SKM-1 (cell line): ENCODE results near the gene JCHAIN.
A peak's percentile ranks its signal among the peaks of the same experiment; 100 is the strongest.
"Not testable (repeated sequence)": the region's sequence is repeated elsewhere in the genome, so short reads cannot be mapped to it uniquely, and the experiment has no call there.

ENCODE experiments used
- DNase-seq: peaks from one replicate; lab custom pipeline; 2025; ENCODE audit not compliant: unreplicated experiment; lab: John Stamatoyannopoulos, UW

JCHAIN gene

DNA sequence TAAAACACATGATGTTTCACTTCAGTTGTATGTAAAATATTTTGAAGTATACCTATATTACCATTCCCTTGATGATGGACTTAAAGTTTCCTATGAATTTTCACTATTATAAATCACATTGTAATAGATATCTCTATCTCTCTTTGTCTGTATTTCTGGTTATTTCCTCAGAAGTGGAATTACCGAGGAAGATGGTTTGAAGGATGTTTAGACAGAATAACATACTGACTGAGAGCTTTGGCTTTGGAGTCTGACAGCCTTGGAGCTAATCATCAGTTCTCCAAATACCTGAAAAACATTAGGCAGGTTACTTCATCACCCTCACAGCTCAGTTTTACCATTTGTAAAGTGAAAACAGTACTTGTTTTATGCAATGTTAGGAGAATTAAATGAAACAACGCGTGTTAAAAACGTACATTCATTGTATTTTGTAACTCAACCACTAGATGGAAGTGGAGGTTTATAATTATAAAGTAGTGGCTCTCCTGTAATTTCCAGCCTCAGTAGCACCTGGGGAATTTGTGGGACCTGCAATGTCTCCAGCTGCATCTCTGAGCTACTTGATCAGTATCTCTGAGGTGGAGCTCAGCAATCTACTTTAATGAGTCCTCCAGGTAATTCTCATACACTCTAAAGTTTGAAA is 14.3 kb downstream of the JCHAIN start:
- DNase-seq: peak; percentile 46

DNA sequence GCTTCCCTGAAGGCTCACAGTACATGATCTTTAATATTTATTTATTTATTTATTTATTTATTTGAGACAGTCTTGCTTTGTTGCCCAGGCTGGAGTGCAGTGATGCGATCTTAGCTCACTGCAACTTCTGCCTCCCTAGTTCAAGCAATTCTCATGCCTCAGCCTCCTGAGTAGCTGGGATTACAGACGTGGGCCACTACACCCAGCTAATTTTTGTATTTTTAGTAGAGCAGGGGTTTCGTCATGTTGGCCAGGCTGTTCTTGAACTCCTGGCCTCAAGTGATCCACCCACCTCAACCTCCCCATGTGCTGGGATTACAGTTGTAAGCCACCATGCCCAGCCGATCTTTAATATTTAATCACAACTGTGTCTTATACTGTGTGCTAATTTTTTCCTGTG is 15.6 kb downstream of the JCHAIN start:
- DNase-seq: not testable (repeated sequence)

DNA sequence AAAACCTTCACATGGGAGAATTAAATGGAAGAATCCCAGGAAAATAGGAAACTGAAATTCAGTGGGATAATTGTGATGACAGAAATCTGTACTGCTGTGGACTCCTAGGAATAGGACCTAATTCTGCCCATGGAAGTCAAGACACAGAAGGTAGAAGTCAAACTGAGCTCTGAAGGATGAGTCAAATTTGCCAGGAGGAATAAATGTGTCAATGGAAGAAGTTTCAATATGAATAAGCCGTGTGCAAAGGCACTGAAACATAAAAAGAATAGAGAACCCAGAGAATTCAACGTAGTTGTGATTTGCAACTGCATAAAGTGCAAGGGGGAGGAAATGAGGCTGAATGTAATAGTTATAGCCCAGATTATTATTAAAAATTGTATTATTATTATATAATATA is 26.1 kb downstream of the JCHAIN start:
- no peak for DNase-seq

DNA sequence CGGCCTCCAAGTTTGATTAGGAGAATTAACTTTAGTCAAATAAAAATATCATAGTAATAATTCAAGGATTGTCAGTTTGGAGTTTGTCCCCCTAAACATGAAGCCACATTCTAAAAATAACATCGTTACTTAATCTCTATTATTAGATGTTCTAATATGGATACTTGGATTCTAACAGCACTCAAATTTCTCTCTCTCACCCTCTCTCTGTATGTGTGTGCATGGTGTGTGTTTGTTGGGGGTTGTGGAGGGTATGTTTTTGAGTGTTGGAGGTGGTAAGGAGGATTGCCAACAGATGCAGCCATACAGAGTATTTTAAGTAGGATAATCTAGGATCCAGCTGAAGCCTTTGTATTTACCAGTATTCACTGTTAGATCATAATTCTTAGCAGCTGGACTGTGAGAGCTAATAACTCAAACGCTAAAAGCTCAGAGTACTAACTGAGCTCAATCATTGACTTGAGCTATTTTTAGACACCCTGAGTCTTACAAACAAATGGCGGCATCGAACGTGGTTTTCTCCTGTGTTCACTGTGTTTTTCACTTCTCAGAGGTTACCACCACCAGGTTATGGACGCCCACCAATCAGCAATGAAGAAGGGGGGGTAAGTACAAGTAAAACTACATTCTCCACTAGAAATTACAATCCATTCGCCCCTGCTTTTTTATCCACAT is 28.9 kb downstream of the JCHAIN start:
- DNase-seq: no peak

DNA sequence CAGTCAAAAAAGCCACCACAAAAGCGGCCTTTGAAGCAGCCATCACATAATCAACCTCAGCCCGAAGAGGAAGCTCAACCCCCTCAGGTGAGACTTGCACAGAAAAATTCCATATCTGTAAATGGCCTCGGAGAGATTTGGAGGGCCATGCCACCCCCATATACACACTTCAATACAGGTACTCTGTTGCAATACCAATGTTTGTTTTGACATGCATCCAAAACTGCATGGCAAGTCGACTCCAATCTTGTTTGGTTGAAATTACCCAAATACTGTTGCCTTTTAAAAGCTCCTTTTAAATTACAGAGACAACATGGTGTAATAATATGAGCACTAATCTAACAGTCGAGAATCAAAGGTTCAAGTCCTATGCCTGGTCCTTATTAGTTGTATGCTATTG is 31.8 kb downstream of the JCHAIN start:
- no peak for DNase-seq

DNA sequence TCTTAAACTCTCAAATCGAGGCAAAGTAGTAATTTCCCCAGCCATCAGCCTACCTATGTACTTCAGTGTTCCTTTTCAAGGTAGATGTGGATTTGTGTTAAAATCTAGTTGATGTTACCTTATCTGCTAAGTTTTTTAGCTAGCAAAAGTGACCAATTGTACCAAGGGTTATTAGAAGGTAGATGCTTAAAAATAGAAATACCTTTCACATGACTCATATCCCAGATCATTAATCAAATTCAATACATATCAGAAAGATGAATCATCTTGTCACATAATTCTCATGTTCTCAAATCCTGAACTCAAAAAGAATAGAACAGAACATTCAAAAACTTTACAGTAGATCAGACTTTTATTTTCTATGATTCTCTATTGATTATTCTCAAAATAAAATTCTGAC is 34.3 kb downstream of the JCHAIN start:
- DNase-seq: no peak

DNA sequence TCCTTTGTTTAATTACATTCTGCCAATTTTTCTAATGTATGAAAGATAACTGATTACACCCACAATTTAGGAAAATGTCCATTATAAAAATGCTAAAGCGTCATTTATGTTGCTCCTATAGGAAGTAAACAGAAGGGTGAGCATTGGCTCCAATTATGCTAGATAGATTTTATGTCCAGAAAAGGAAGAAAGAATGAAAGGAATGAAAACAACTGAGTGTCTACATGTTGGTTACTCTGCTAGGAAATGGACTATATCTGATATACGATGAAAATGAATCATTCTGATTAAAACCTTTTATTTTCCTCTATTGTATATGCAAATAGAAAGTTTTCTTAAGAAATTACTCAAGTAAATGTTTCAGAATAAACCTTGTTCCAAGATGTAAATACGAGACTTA is 36.1 kb downstream of the JCHAIN start:
- no peak for DNase-seq

DNA sequence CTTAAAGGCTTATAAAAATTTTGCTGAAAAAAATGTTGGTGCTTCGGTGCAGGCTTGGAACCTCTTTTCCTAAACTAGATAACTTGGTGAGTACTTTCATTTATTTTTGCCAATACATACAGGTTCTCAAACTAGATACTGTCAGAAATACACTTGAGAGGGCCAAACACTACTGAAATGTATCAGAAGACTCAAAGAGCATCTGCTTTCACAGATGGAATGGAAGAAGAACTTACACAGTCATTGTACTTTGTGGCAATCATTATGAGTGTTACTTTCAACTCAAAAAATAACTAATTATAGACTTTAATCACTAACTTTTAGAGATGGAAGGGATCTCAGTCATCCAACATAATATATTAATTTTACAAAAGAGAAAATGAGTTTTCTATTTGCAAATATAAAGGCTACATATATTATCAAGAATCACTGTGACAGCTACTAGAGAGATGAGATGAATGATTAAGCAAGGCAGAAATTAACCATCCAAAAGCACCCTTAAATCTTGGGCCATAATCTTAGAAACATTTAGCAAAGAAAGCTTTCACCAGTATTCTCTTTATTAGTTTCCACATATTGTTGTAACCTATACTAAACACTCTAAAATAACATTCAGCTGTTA is 36.7 kb downstream of the JCHAIN start:
- DNase-seq: no peak

DNA sequence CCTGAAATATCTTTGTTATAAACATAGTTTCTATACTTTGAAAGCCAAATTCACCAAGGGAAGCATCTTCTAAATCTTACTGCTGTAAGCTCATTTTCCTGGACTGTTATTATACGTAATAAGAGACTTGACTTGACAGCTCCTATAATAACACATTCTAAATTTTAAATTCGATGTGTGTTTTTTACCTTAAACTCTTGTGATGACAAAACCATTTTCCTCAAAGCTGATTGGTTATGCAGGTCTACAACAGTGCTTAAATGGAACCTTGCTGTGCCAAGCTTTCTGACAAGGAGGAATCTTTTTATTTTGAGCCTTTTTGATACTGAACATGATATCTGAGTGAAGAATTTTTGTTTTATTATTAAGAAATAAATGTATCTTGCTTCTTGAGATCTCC is 37.9 kb downstream of the JCHAIN start, which contains the start of gene ENAM:
ENAM (plus strand) TSS at position 301 of the 400 bp plus-strand sequence. CDS start 757 bp downstream, outside the sequence.
- DNase-seq: no peak

DNA sequence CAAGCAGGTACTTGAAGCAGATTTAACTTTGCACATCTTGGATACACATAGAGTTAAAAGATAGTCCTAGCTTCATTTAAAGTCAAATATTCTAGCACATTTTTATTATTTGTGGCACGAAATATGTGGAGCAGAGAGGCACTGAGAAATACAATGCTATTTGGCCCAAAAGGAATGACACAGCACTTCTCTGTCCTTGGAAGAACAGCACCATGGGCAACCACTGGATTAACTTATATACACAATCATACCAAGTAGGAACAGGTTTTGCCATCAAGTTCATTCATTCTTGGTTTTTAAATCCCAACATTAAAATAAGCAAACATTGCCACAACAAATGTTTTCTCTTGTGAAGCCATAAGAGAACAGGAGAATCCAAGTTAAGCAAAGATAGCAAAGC is 38.7 kb downstream of the JCHAIN start:
- DNase-seq: no peak

DNA sequence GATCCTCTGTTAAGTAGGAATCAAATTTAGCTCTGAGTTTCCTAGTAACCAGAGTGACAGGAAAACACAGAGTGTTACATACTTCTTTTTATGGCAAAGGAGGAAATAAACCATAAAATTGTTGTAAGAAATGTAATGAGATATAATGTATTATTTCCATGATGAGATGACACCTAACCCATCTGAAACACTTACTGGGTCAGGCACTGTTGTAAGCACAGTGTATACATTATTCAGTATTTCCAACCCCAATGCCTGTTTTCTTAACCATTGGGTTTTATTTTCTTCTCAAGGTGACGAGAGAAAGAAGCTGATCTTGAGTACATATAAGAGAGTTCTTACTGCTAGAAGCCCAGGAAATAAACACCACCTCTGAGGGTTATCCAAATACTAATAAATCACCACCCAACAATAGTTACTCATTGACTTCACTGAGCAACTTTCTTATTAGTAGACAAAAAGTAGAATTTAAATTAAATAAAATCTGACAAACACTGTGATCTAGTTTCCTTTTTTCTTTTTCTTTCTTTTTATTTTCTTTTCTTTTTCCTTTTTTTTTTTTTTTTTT is 42.0 kb downstream of the JCHAIN start:
- DNase-seq: no peak

DNA sequence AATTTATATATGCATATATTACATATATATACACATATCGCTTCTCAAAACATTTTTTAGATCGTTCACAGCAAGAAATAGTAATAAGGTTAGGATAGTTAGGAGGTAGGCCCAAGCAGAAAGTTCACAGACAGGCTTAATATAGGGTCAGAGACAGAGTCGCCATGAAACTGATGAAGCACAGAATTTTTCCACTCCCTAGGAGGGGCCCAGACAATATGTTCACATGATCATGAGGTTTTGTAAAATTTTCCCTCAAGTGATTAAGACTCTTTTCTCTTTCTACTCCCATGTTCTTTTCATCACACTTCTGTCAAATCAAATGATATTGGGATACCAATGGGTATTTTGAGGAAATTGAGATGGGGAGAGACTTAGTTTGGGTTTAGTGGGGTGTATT is 43.0 kb downstream of the JCHAIN start:
- no peak for DNase-seq

DNA sequence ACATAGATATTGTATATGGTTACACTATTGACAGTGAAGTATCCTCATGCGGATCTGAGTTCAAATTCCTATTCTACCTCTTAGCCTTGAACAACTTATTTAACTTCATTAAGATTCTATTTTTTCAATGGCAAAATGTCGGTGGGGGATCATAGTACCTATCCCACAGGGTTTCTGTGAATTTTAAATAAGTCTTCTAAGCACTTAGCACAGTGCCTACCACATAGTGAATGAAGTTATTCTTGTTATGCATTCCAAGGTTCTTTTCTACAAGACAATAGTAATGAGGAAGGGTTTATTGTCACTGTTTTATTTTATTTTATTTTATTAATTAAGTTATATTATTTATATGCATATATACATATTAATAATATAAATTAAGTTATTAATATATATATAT is 46.5 kb downstream of the JCHAIN start:
- no peak for DNase-seq

DNA sequence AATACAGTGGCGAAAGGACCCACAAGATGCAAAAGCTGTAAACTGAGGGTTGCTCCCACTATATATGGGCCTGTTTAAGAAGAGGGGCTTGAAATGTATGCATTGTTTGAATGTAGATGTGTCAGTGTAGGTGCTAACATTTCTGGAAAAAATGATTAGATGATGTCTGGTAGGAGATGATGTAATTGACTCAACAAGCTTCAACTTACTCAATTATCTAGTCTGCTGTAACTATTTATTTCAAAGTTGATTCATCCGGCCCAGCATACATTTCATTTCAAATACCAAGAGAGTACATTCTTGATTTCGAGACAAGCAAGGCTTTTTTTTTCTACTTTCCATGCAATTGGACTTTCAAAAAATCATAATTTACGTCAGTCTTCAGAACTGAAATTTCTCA is 47.0 kb downstream of the JCHAIN start:
- DNase-seq: no peak

DNA sequence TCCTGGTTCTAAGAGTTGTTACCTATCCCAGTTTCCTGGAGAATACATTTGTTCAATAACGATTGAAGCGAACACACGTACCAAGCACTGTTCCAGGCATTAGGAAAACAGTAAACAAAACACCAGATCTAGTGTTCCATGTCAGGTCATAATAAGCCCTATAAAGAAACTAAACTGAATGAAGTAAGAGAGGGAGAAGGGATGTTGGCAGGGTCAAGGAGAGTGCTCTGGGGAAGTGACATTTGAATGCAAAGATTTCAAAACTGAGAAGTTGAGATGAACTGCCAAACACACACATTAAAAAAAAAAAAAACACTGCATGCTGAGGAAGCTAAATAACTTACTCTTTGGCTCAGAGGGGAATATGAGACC is 52.1 kb downstream of the JCHAIN start:
- no peak for DNase-seq

DNA sequence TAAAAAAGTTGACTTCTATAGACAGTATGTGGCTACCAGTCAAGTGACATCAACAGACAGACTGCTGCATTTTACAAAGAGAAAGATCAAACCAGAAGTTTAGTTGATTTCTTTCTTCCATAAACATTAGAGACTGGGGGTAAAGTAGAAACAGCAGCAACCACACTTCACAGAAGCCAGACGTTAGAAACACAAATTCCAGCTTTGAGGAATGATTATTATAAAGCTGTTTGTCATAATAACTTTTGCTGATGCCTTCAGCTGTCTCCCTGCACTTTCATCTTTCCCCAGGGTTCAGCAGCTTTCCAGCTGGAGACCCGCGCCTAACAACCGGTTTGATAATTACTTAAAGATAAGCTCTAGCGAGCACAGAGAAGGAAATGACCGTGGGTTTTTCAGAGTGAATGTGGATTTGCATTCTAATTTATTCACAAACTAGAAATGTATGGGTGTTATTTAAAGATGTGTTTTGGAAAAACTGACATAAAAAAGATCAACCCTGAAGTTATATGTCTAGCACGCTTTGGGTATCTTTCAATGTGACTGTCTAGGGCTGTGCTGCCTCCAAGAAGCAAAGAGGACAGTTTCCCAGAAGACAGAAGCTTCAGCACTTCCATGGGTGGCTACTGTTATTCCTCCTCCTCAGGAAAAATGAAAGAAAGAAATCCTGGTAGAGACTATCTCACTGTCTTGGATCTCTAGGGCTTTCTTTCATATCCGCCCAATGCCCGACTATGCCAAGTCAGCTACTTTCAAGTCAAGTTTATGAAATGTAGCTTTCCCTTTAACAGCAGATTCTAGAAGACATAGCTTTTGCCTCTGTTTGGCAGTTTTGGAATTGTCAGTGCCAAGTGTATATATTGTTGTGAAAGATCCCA is 52.8 kb downstream of the JCHAIN start:
- DNase-seq: no peak

DNA sequence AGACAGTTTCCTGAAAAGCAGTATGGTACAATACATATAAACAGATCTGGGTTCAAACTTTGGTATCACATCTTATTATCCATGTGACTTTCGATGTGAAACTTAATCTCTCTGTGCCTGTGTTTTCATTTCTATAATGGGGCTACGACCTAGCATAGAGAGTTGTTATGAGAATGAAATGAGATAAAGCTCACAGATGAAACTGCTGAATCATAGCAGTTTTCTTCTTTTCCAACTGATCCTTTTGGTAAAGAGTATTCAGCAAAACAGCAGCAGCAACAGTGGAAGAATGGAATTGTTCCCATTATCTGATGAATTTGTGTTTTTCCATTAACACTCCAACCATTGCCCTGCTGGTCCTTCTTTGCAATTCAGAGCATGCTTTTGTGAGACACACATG is 58.0 kb downstream of the JCHAIN start:
- no peak for DNase-seq

DNA sequence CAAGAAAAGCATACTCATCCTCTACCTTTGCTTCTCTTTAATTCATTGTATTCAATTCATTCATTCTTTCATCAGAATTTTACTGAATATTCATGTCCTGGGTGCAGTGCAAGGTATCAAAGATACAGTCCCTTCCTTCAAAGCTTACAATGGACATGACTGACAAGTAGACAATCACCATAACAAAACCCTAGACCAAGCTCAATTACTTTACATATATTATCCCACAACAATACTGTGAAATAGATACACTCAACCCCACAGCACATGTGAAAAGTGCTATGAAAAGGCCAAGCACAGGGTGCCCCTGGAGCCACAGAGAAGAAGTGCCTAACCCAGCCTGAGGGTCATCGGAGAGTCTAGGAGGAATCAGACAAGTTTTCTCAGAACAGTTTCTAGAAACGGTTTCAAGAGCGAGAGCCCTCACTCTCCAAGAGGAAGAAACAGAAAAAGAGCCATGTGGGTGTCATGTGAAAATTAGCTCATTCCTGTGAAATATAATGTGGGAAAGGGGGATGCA is 58.9 kb downstream of the JCHAIN start:
- no peak for DNase-seq

DNA sequence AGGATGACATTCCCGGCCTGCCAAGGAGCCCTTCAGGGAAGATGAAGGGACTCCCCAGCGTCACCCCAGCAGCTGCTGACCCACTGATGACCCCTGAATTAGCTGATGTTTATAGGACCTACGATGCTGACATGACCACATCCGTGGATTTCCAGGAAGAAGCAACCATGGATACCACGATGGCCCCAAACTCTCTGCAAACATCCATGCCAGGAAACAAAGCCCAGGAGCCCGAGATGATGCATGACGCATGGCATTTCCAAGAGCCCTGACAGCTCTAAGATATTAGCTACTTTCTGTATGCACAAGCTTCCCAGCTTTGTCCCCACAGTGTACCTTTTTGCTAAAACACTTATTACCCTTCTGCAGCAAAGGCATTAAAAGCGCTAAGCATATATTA is 59.8 kb downstream of the JCHAIN start:
- DNase-seq: no peak
